HepG2 (cell line): Measurements from ENCODE around the gene ANKZF1. TPM values are rescaled to one million over a fixed set of nuclear protein-coding genes. Genes with fewer than 3 reads are reported as not detected.

ENCODE experiments used
- AGO1 ChIP-seq: fragments of 200-400 bp; formaldehyde crosslinking; IDR thresholded peaks from 2 replicates; pipeline ENCODE4 v1.6.1; 2017; ENCODE audit warnings: mild to moderate bottlenecking, low read depth, low read length, moderate library complexity; ENCODE audit not compliant: poor library complexity, severe bottlenecking
- BATF2 ChIP-seq: sonication (generic); formaldehyde crosslinking; IDR thresholded peaks from 2 replicates; pipeline ENCODE4 v1.8.0; 2022; ENCODE audit warnings: mild to moderate bottlenecking, missing genetic modification reagents, moderate library complexity
- IRX3 ChIP-seq: sonication (generic); formaldehyde crosslinking; IDR thresholded peaks from 2 replicates; pipeline ENCODE4 v1.8.1; 2023; ENCODE audit warnings: mild to moderate bottlenecking, low read depth, missing genetic modification reagents, borderline replicate concordance
- JARID2 ChIP-seq: sonication (generic); formaldehyde crosslinking; IDR thresholded peaks from 2 replicates; pipeline ENCODE4 v1.8.1; 2023; ENCODE audit warnings: missing genetic modification reagents, inconsistent platforms; ENCODE audit not compliant: insufficient replicate concordance
- MIER2 ChIP-seq: IDR thresholded peaks from 2 replicates; pipeline ENCODE4 v1.6.1; 2016; ENCODE audit warnings: missing biosample characterization, missing genetic modification reagents
- TBX2 ChIP-seq: sonication (generic); formaldehyde crosslinking; IDR thresholded peaks from 2 replicates; pipeline ENCODE4 v1.5.0; 2020; ENCODE audit warnings: missing genetic modification reagents, mild to moderate bottlenecking, borderline replicate concordance
- ZNF18 ChIP-seq: sonication (generic); formaldehyde crosslinking; IDR thresholded peaks from 2 replicates; pipeline ENCODE4 v1.8.0; 2022; ENCODE audit warnings: mild to moderate bottlenecking, missing genetic modification reagents; ENCODE audit not compliant: insufficient replicate concordance
- ZNF354B ChIP-seq: sonication (generic); formaldehyde crosslinking; IDR thresholded peaks from 2 replicates; pipeline ENCODE4 v1.8.0; 2022; ENCODE audit warnings: mild to moderate bottlenecking, missing genetic modification reagents
- ZNF552 ChIP-seq: sonication (generic); formaldehyde crosslinking; IDR thresholded peaks from 2 replicates; pipeline ENCODE4 v1.9.0; 2022; ENCODE audit warnings: missing genetic modification reagents, mild to moderate bottlenecking, borderline replicate concordance
- ZNF749 ChIP-seq: sonication (generic); formaldehyde crosslinking; IDR thresholded peaks from 2 replicates; pipeline ENCODE4 v1.8.0; 2022; ENCODE audit warnings: mild to moderate bottlenecking, missing genetic modification reagents, moderate library complexity, borderline replicate concordance
- ZNF788 ChIP-seq: sonication (generic); formaldehyde crosslinking; IDR thresholded peaks from 2 replicates; pipeline ENCODE4 v1.5.0; 2020; ENCODE audit warnings: mild to moderate bottlenecking, missing genetic modification reagents, borderline replicate concordance
- polyA plus RNA-seq, 8 experiments: library from polyadenylated mRNA; depleted of rRNA in 3 of 8; stranded (reverse) in 7 of 8; unstranded in 1 of 8; fragments of >200 nt; fragmentation: Illumina TruSeq in 4 of 8; extraction: Trizol in 4 of 8; gene quantifications; 2 replicates each; pipeline versions ENCODE4 v1.2.1 to v1.2.3, GENCODE V29; 2011 to 2016; ENCODE audit warnings: low read depth in 4 of 8, missing spikeins in 1 of 8, mixed read lengths in 1 of 8; ENCODE audit not compliant: insufficient read depth in 1 of 8
- total RNA-seq, 5 experiments: library from RNA; depleted of rRNA; stranded (reverse); fragments of >200 nt; fragmentation: Illumina TruSeq; extraction: Trizol; gene quantifications; 2 replicates each; pipeline ENCODE4 v1.2.3, GENCODE V29; 2016; ENCODE audit warnings: low read depth in 1 of 5
- TF ChIP-seq, protein P1 (sequence below): sonication (generic); formaldehyde crosslinking; IDR thresholded peaks from 2 replicates; pipeline ENCODE4 v1.8.1; 2023; ENCODE audit warnings: mild to moderate bottlenecking, missing genetic modification reagents
- TF ChIP-seq, protein P2 (sequence below): sonication (generic); formaldehyde crosslinking; IDR thresholded peaks from 2 replicates; pipeline ENCODE4 v1.4.0; 2020; ENCODE audit warnings: missing genetic modification reagents, mild to moderate bottlenecking, borderline replicate concordance
- TF ChIP-seq, protein P3 (sequence below): sonication (generic); formaldehyde crosslinking; conservative IDR thresholded peaks from 2 replicates; pipeline ENCODE4 v1.8.1; 2023; ENCODE audit warnings: missing genetic modification reagents
- TF ChIP-seq, protein P4 (sequence below): sonication (generic); formaldehyde crosslinking; IDR thresholded peaks from 2 replicates; pipeline ENCODE4 v1.5.0; 2020; ENCODE audit warnings: mild to moderate bottlenecking, missing genetic modification reagents
- TF ChIP-seq, protein P5 (sequence below): sonication (generic); formaldehyde crosslinking; IDR thresholded peaks from 2 replicates; pipeline ENCODE4 v1.4.0; 2020; ENCODE audit warnings: mild to moderate bottlenecking, low read depth, missing genetic modification reagents

The ANKZF1 gene
- total and polyA plus RNA-seq, 2 of the 13 experiments (the other 11 are each of a cell fraction or from before 2014, with no cell fraction given): 25.3 to 128 TPM

GRCh38 chr2:219230059-219230540, 494 bp downstream of the ANKZF1 start (continued):
- TF ChIP-seq, protein P1, sequence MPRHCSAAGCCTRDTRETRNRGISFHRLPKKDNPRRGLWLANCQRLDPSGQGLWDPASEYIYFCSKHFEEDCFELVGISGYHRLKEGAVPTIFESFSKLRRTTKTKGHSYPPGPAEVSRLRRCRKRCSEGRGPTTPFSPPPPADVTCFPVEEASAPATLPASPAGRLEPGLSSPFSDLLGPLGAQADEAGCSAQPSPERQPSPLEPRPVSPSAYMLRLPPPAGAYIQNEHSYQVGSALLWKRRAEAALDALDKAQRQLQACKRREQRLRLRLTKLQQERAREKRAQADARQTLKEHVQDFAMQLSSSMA: no peak
- TF ChIP-seq, protein P2, sequence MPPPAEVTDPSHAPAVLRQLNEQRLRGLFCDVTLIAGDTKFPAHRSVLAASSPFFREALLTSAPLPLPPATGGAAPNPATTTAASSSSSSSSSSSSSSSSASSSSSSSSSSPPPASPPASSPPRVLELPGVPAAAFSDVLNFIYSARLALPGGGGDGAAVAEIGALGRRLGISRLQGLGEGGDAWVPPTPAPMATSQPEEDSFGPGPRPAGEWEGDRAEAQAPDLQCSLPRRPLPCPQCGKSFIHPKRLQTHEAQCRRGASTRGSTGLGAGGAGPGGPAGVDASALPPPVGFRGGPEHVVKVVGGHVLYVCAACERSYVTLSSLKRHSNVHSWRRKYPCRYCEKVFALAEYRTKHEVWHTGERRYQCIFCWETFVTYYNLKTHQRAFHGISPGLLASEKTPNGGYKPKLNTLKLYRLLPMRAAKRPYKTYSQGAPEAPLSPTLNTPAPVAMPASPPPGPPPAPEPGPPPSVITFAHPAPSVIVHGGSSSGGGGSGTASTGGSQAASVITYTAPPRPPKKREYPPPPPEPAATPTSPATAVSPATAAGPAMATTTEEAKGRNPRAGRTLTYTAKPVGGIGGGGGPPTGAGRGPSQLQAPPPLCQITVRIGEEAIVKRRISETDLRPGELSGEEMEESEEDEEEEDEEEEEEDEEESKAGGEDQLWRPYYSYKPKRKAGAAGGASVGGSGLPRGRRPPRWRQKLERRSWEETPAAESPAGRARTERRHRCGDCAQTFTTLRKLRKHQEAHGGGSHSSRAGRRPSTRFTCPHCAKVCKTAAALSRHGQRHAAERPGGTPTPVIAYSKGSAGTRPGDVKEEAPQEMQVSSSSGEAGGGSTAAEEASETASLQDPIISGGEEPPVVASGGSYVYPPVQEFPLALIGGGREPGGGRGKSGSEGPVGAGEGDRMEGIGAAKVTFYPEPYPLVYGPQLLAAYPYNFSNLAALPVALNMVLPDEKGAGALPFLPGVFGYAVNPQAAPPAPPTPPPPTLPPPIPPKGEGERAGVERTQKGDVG (CRISPR knock-in tag): 0 out of 2 replicates have a peak, but pooled peaks have one; percentile 21
- TF ChIP-seq, protein P3, sequence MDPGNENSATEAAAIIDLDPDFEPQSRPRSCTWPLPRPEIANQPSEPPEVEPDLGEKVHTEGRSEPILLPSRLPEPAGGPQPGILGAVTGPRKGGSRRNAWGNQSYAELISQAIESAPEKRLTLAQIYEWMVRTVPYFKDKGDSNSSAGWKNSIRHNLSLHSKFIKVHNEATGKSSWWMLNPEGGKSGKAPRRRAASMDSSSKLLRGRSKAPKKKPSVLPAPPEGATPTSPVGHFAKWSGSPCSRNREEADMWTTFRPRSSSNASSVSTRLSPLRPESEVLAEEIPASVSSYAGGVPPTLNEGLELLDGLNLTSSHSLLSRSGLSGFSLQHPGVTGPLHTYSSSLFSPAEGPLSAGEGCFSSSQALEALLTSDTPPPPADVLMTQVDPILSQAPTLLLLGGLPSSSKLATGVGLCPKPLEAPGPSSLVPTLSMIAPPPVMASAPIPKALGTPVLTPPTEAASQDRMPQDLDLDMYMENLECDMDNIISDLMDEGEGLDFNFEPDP (CRISPR knock-in tag): no peak
- no peak for TF ChIP-seq TBX2
- TF ChIP-seq MIER2 (CRISPR knock-in tag): no peak
- TF ChIP-seq ZNF749 (CRISPR knock-in tag): 0 out of 2 replicates have a peak, but pooled peaks have one; percentile 20
- no peak for TF ChIP-seq ZNF788 (CRISPR knock-in tag)
- peak; percentile 8 for TF ChIP-seq AGO1
- TF ChIP-seq JARID2: no peak
- no peak for TF ChIP-seq BATF2 (CRISPR knock-in tag)
- TF ChIP-seq, protein P4, sequence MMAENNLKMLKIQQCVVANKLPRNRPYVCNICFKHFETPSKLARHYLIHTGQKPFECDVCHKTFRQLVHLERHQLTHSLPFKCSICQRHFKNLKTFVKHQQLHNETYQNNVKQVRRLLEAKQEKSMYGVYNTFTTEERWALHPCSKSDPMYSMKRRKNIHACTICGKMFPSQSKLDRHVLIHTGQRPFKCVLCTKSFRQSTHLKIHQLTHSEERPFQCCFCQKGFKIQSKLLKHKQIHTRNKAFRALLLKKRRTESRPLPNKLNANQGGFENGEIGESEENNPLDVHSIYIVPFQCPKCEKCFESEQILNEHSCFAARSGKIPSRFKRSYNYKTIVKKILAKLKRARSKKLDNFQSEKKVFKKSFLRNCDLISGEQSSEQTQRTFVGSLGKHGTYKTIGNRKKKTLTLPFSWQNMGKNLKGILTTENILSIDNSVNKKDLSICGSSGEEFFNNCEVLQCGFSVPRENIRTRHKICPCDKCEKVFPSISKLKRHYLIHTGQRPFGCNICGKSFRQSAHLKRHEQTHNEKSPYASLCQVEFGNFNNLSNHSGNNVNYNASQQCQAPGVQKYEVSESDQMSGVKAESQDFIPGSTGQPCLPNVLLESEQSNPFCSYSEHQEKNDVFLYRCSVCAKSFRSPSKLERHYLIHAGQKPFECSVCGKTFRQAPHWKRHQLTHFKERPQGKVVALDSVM: peak; percentile 21; the same call in 1 of the 2 replicates
- no peak for TF ChIP-seq ZNF354B
- no peak for TF ChIP-seq IRX3 (CRISPR knock-in tag)
- no peak for TF ChIP-seq ZNF18 (CRISPR knock-in tag)
- TF ChIP-seq, protein P5, sequence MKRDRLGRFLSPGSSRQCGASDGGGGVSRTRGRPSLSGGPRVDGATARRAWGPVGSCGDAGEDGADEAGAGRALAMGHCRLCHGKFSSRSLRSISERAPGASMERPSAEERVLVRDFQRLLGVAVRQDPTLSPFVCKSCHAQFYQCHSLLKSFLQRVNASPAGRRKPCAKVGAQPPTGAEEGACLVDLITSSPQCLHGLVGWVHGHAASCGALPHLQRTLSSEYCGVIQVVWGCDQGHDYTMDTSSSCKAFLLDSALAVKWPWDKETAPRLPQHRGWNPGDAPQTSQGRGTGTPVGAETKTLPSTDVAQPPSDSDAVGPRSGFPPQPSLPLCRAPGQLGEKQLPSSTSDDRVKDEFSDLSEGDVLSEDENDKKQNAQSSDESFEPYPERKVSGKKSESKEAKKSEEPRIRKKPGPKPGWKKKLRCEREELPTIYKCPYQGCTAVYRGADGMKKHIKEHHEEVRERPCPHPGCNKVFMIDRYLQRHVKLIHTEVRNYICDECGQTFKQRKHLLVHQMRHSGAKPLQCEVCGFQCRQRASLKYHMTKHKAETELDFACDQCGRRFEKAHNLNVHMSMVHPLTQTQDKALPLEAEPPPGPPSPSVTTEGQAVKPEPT: 0 out of 2 replicates have a peak, but pooled peaks have one; percentile 21
- TF ChIP-seq ZNF552 (CRISPR knock-in tag): no peak
